GM23338 (cell line): ENCODE data around the gene CMSS1. TPM values are rescaled to one million over a fixed set of nuclear protein-coding genes. Genes with fewer than 3 reads are reported as not detected.

Experiments
- ATAC-seq: fragments of 200-7000 bp; cut with Tn5 transposase; 3 replicates; pipeline ENCODE4 v1.9.1; 2020
- DNase-seq: peaks from one replicate; pipeline ENCODE4 v3.0.0-alpha.2; 2015; ENCODE audit warnings: low spot score
- H2AFZ ChIP-seq: fragments of 200-600 bp; sonication (generic); 2 replicates; pipeline ENCODE4 v1.8.0; 2016; ENCODE audit warnings: antibody characterized with exemption, mild to moderate bottlenecking, moderate library complexity
- H3F3A ChIP-seq: fragments of 200-600 bp; sonication (generic); replicated peaks from 2 replicates; pipeline ENCODE4 v1.8.0; 2017; ENCODE audit warnings: antibody characterized with exemption, mixed run types, low read depth
- H3K27ac ChIP-seq: fragments of 200-600 bp; sonication (generic); 2 replicates; pipeline ENCODE4 v1.6.1; 2016; ENCODE audit warnings: low read depth
- H3K27me3 ChIP-seq: fragments of 200-600 bp; sonication (generic); 2 replicates; pipeline ENCODE4 v1.8.0; 2016; ENCODE audit warnings: mild to moderate bottlenecking, mixed run types, moderate library complexity; ENCODE audit not compliant: insufficient read depth
- H3K36me3 ChIP-seq: fragments of 200-600 bp; sonication (generic); 2 replicates; pipeline ENCODE4 v1.8.0; 2016; ENCODE audit warnings: mild to moderate bottlenecking; ENCODE audit not compliant: insufficient read depth
- H3K4me1 ChIP-seq: fragments of 200-600 bp; sonication (generic); 2 replicates; pipeline ENCODE4 v1.8.0; 2016; ENCODE audit warnings: mild to moderate bottlenecking, moderate library complexity; ENCODE audit not compliant: insufficient read depth
- H3K4me2 ChIP-seq: fragments of 200-600 bp; sonication (generic); 2 replicates; pipeline ENCODE4 v1.7.1; 2017; ENCODE audit warnings: mixed run types
- H3K4me3 ChIP-seq: fragments of 200-600 bp; sonication (generic); 2 replicates; pipeline ENCODE4 v1.6.1; 2016; ENCODE audit warnings: mixed run types
- H3K79me2 ChIP-seq: fragments of 200-600 bp; sonication (generic); replicated peaks from 2 replicates; pipeline ENCODE4 v1.8.0; 2017; ENCODE audit warnings: mild to moderate bottlenecking; ENCODE audit not compliant: insufficient read depth
- H3K9me2 ChIP-seq: fragments of 200-600 bp; sonication (generic); 2 replicates; pipeline ENCODE4 v1.8.0; 2017; ENCODE audit not compliant: insufficient read depth
- H4K20me1 ChIP-seq: fragments of 200-600 bp; sonication (generic); replicated peaks from 2 replicates; pipeline ENCODE4 v1.8.0; 2017; ENCODE audit warnings: mild to moderate bottlenecking; ENCODE audit not compliant: insufficient read depth
- H3K27ac Mint-ChIP-seq: 2 replicates; pipeline ENCODE4 v1.8.0; 2020; ENCODE audit warnings: inconsistent platforms, mild to moderate bottlenecking, moderate library complexity, mixed read lengths
- H3K27me3 Mint-ChIP-seq: 3 replicates; pipeline ENCODE4 v1.8.0; 2022; ENCODE audit warnings: low read depth, mild to moderate bottlenecking, moderate library complexity, mixed read lengths, inconsistent platforms; ENCODE audit not compliant: insufficient read depth, poor library complexity
- H3K36me3 Mint-ChIP-seq: 3 replicates; pipeline ENCODE4 v1.8.0; 2021; ENCODE audit warnings: low read depth, mild to moderate bottlenecking, inconsistent platforms, moderate library complexity, mixed read lengths
- H3K4me1 Mint-ChIP-seq: 3 replicates; pipeline ENCODE4 v1.8.0; 2020; ENCODE audit warnings: mild to moderate bottlenecking, inconsistent platforms, mixed read lengths
- H3K4me3 Mint-ChIP-seq: 3 replicates; pipeline ENCODE4 v1.8.0; 2021; ENCODE audit warnings: moderate library complexity, mild to moderate bottlenecking, inconsistent platforms, mixed read lengths
- H3K9me3 Mint-ChIP-seq: 3 replicates; pipeline ENCODE4 v1.8.0; 2020; ENCODE audit warnings: moderate library complexity, mild to moderate bottlenecking, inconsistent platforms, mixed read lengths
- CREB1 ChIP-seq: fragments of 250-450 bp; sonication (Bioruptor Pico); IDR thresholded peaks from 2 replicates; pipeline ENCODE4 v1.5.0; 2020; ENCODE audit warnings: low read depth, mild to moderate bottlenecking, moderate library complexity
- CTCF ChIP-seq, 2 experiments: fragments of 200-600 bp in 1 of 2; sonication (generic) in 1 of 2; conservative IDR thresholded peaks; 2 replicates each; pipeline versions ENCODE4 v1.5.1 to v1.6.1; 2016 to 2017; ENCODE audit warnings: antibody characterized with exemption in 2 of 2, low read depth in 2 of 2, mild to moderate bottlenecking in 2 of 2, moderate library complexity in 1 of 2
- ETS1 ChIP-seq: IDR thresholded peaks from 2 replicates; pipeline ENCODE4 v1.6.1; 2016; ENCODE audit warnings: antibody characterized with exemption
- EZH2phosphoT487 ChIP-seq: fragments of 200-600 bp; sonication (generic); IDR thresholded peaks from one replicate; pipeline ENCODE4 v1.8.1; 2018; ENCODE audit warnings: antibody characterized with exemption; ENCODE audit not compliant: unreplicated experiment
- NANOG ChIP-seq: IDR thresholded peaks from 2 replicates; pipeline ENCODE4 v1.6.1; 2016; ENCODE audit warnings: antibody characterized with exemption, borderline replicate concordance
- ZNF114 ChIP-seq: fragments of 250-450 bp; sonication (Bioruptor Pico); IDR thresholded peaks from 2 replicates; pipeline ENCODE4 v1.5.0; 2020; ENCODE audit warnings: mild to moderate bottlenecking, moderate library complexity
- ZNF331 ChIP-seq: fragments of 250-450 bp; sonication (Bioruptor Pico); IDR thresholded peaks from 2 replicates; pipeline ENCODE4 v1.5.0; 2020; ENCODE audit warnings: low read depth, mild to moderate bottlenecking, moderate library complexity
- ZNF462 ChIP-seq: fragments of 250-450 bp; sonication (Bioruptor Pico); IDR thresholded peaks from 2 replicates; pipeline ENCODE4 v1.5.0; 2020; ENCODE audit warnings: mild to moderate bottlenecking, moderate library complexity
- polyA plus RNA-seq: library from polyadenylated mRNA; unstranded; fragments of >200 nt; fragmentation: Nextera tagmentation; extraction: Ambion mirVana; gene quantifications from 2 replicates; pipeline ENCODE4 v1.2.1, GENCODE V29; 2016
- total RNA-seq: library from RNA; depleted of rRNA; stranded (reverse); fragments of >200 nt; shearing (Covaris generic); gene quantifications from 2 replicates; pipeline ENCODE4 v1.2.3, GENCODE V29; 2014

The CMSS1 gene
- total and polyA plus RNA-seq, 2 experiments from 2014 or later: 39.4 to 187 TPM

GRCh38 chr3:100081311-100081710, 263.6 kb downstream of the CMSS1 start (continued):
- TF ChIP-seq ZNF462: no peak

- no peak overlapping the region for H3K27ac ChIP-seq
- TF ChIP-seq ZNF331: no peak
- TF ChIP-seq CREB1: no peak
- no peak for TF ChIP-seq CTCF (conservative IDR thresholded peaks at IDR 0.05; ENCODE audit: low read depth in 2 of 2)
- TF ChIP-seq ETS1: no peak
- no peak for TF ChIP-seq ZNF114 (CRISPR knock-in tag)
- no peak for TF ChIP-seq EZH2phosphoT487
- no peak for TF ChIP-seq NANOG
- H3K4me1 ChIP-seq: peaks cover 7% of the 10 kb centered on the region; the same call in 1 of the 2 replicates
- H3F3A ChIP-seq: no peaks in the 10 kb centered on the region
- DNase-seq (no peak), ATAC-seq (no peak)
- peaks cover 16% of the 10 kb centered on the region for H3K4me1 Mint-ChIP-seq
- no peaks in the 10 kb centered on the region for H3K36me3 ChIP-seq
- no peaks in the 10 kb centered on the region for H3K79me2 ChIP-seq
- H4K20me1 ChIP-seq: no peaks in the 10 kb centered on the region
- no peak overlapping the region for H3K4me3 Mint-ChIP-seq
- no peaks in the 10 kb centered on the region for H3K9me3 Mint-ChIP-seq
- no peaks in the 10 kb centered on the region for H3K36me3 Mint-ChIP-seq
- no peak overlapping the region for H2AFZ ChIP-seq
- no peak overlapping the region for H3K27ac Mint-ChIP-seq
- no peak overlapping the region for H3K4me2 ChIP-seq
- no peaks in the 10 kb centered on the region for H3K27me3 ChIP-seq
- H3K4me3 ChIP-seq: no peak overlapping the region
- no peaks in the 10 kb centered on the region for H3K9me2 ChIP-seq
- no peaks in the 10 kb centered on the region for H3K27me3 Mint-ChIP-seq
Measured at GRCh38 chr3:100081986-100082692, 264.5 kb downstream of the CMSS1 start.
